Stimulated activated CD8-positive, alpha-beta memory T cell treated with anti-CD3 and anti-CD28 coated beads, Interleukin-7, amount 100 ng/mL, for 4 hours (primary cell): ENCODE results near the gene KRTAP4-9.
"Not testable (repeated sequence)": the region's sequence is repeated elsewhere in the genome, so short reads cannot be mapped to it uniquely, and the experiment has no call there.

Experiments used
- DNase-seq, 2 donors: peaks; one replicate each; pipeline ENCODE4 v3.0.0-alpha.2; 2020; ENCODE audit warnings: low read depth in 2 of 2

KRTAP4-9 gene

GRCh38 chr17:41131979-41132378 is 26.8 kb downstream of the KRTAP4-9 start:
- DNase-seq = no peak

GRCh38 chr17:41133880-41134735 is 28.9 kb downstream of the KRTAP4-9 start:
- DNase-seq = no peak

GRCh38 chr17:41139865-41140264 is 34.7 kb downstream of the KRTAP4-9 start:
- DNase-seq = not testable (repeated sequence)

DNA sequence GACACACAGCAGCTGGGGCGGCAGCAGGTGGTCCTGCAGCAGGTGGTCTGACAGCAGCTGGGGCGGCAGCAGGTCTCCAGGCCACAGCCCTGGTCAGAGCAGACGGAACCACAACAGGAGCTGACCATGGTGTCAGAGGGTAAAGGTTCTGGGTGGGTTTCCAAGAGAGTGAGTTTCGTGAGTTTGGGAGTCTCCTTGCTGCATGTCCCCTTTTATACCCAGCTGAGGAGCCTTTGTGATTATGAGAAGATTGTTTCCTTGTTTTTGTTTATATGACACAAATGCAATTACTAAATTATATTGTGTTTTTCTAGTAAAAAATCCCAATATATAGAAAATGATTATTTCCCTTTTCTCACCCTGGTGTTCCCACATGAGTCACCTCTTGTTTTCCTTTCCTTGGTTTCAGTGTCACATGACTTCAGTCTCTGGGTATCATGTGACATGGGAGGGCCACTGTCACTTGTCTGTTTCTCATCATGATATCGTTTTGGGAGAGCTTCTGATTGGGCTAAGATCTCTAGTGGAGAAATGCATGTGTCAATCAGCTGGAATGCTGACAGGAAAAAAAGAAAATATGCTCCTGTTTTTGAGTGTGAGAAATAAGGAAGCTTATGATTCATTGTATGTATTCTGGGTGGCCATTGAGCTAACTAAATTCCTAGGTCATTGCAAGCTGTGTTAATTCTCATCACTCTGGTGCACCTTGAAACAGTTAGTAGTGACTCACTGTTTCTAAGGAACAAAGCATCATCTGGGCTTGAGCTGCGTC is 35.4 kb downstream of the KRTAP4-9 start, which contains the start of gene KRTAP4-6:
TSS of gene KRTAP4-6 (minus strand) at position 185 of the 772 bp plus-strand sequence. CDS start at position 128, 57 bp downstream.
- DNase-seq = no peak

- no peak for DNase-seq
Measured at GRCh38 chr17:41141361-41141760, 36.2 kb downstream of the KRTAP4-9 start.

- no peak for DNase-seq
Measured at GRCh38 chr17:41144846-41145245, 39.7 kb downstream of the KRTAP4-9 start.

DNA sequence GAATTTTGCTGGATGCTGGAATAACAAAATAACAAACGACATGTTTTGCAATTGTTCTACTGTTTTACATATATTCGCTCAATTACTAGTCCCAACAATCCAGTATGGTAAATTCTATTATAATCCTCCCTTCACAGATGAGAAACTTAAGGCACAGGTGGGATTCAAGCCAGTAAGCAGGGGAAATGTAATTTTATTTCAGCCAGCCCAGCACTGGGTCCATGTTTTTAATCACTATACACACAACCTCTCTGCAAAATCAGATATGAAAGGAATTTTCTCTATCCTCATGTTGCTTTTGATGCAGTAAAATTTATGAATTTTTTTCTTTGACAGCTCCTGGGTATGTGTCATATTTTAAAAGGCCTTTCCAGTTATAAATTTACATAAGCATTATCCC is 40.1 kb downstream of the KRTAP4-9 start:
- DNase-seq = no peak

- DNase-seq = no peak
Measured at GRCh38 chr17:41147531-41148204, 42.5 kb downstream of the KRTAP4-9 start.

DNA sequence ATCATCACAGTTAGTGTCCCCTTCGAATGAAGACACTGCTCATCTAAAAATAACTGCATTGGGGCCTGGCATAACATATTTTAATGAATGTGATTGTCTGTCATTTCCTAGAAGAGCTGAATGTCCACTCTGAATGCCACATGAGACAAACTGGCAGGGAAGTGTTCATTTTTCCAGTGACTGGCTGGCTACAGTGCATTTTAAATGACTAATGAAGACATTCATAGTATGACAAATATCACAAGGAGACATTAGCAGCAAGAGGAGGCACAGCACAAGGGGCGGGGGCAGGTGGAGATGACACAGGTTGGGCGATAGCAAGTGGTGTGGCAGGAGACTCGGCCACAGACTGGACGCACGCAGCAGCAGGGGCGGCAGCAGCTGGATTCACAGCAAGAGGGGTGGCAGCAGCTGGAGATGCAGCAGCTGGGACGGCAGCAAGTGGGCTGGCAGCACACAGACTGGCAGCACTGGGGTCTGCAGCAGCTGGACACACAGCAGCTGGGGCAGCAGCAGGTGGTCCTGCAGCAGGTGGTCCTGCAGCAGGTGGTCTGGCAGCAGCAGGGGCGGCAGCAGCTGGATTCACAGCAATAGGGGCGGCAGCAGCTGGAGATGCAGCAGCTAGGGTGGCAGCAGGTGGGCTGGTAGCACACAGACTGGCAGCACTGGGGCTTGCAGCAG is 43.9 kb downstream of the KRTAP4-9 start:
- DNase-seq = not testable (repeated sequence)

DNA sequence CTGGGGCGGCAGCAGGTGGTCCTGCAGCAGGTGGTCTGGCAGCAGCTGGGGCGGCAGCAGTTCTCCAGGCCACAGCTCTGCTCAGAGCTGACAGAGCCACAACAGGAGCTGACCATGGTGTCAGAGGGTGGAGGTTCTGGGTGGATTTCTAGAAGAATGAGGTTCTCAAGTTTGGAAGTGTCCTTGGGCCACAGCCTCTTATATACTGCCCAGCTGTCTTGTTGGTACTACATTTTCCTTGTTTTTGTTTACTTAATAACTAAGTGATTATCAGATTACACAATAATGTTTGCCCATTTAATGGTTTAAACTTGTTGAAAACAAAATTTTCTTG is 44.4 kb downstream of the KRTAP4-9 start, which contains the start of gene KRTAP4-5:
TSS of gene KRTAP4-5 (minus strand) at position 174 of the 334 bp plus-strand sequence. CDS start at position 116, 58 bp downstream.
- no peak for DNase-seq

GRCh38 chr17:41150026-41150425 is 44.8 kb downstream of the KRTAP4-9 start:
- no peak for DNase-seq

GRCh38 chr17:41151525-41151924 is 46.3 kb downstream of the KRTAP4-9 start:
- DNase-seq = no peak

DNA sequence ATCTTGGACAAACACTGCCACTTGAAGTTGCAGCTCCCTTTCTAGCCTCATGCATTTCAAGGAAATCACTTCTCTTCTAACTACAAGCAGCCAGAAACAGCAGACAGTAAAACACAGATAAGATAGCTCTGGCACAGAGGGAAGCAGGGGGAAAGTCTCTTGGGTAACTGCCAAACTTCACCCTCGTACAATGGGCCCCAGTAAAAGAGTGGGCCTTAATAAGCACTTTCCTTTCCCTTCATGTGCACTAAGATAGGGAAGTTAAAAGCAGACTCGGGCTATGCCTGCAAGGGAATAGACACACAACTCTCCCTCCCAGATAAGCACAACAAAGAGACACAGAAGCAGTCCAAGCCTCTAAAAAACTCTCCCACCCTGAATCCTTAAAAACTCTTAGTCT is 48.7 kb downstream of the KRTAP4-9 start:
- no peak for DNase-seq
